HepG2 (cell line): ENCODE measurements around the gene TMEM61. TPM values are rescaled to one million over a fixed set of nuclear protein-coding genes. Genes with fewer than 3 reads are reported as not detected.

ENCODE experiments used
- ATAC-seq: fragments of 200-7000 bp; cut with Tn5 transposase; 3 replicates; pipeline ENCODE4 v1.9.1; 2020; ENCODE audit warnings: mild to moderate bottlenecking, moderate library complexity
- BruUV-seq: library from RNA; stranded (reverse); fragments of 400-500 nt; replicated peaks from 2 replicates; lab custom pipeline; 2021; lab: Mats Ljungman, UMichigan
- CTCF ChIA-PET: fragments of 300-600 bp; formaldehyde crosslinking; extraction: SDS; loops from one replicate; lab custom pipeline; 2021; ENCODE audit warnings: low total read pairs, inconsistent platforms, low intra/inter-chr PET ratio; lab: Yijun Ruan, JAX
- POLR2A ChIA-PET: fragments of 350-600 bp; sonication (Branson Sonifier 250); formaldehyde crosslinking; loops from one replicate; lab custom pipeline; 2020; ENCODE audit warnings: antibody characterized with exemption, inconsistent platforms; lab: Yijun Ruan, JAX
- DNase-seq: peaks from one replicate; pipeline ENCODE4 v3.0.0-alpha.2; 2015; ENCODE audit warnings: low spot score
- FAIRE-seq: peaks from 3 replicates; lab custom pipeline; 2011; peaks lifted over from hg19 to GRCh38; lab: Jason Lieb, UNC
- H2AFZ ChIP-seq: one replicate; pipeline ENCODE4 v1.6.1; 2011; ENCODE audit warnings: low read length, inconsistent platforms
- H3K27ac ChIP-seq: fragments of 300-600 bp; 3 replicates; pipeline ENCODE4 v1.8.0; 2011; ENCODE audit warnings: mixed run types, mild to moderate bottlenecking, mixed read lengths, low read length, inconsistent platforms; ENCODE audit not compliant: insufficient read depth; ENCODE audit errors: extremely low read length
- H3K27me3 ChIP-seq, 2 experiments: fragments of 200-600 bp in 1 of 2; 2 replicates in 1 of 2; 3 replicates in 1 of 2; pipeline versions ENCODE4 v1.6.0 to v1.8.0; 2011; ENCODE audit warnings: low read length in 2 of 2, mild to moderate bottlenecking in 2 of 2, moderate library complexity in 2 of 2, inconsistent platforms in 1 of 2; ENCODE audit not compliant: insufficient read depth in 2 of 2, control insufficient read depth in 1 of 2
- H3K36me3 ChIP-seq, 2 experiments: fragments of 200-600 bp in 1 of 2; replicated peaks in 1 of 2; 2 replicates in 1 of 2; 3 replicates in 1 of 2; pipeline versions ENCODE4 v1.5.1 to v1.8.0; 2011; ENCODE audit warnings: low read length in 2 of 2, inconsistent platforms in 1 of 2; ENCODE audit not compliant: insufficient read depth in 2 of 2, control insufficient read depth in 1 of 2
- H3K4me1 ChIP-seq: 2 replicates; pipeline ENCODE4 v1.5.1; 2012; ENCODE audit warnings: low read length, inconsistent platforms; ENCODE audit not compliant: insufficient read depth
- H3K4me2 ChIP-seq: 2 replicates; pipeline ENCODE4 v1.6.0; 2011; ENCODE audit warnings: low read depth, low read length, inconsistent platforms
- H3K4me3 ChIP-seq, 3 experiments: fragments of 200-600 bp in 1 of 3; sonication (generic), shearing (Covaris generic) in 1 of 3; replicated peaks in 1 of 3; 2 replicates each; pipeline ENCODE4 v1.5.1; 2011 to 2016; ENCODE audit warnings: low read length in 3 of 3, inconsistent platforms in 2 of 3, low read depth in 2 of 3, mild to moderate bottlenecking in 2 of 3, control low read depth in 1 of 3, mixed read lengths in 1 of 3; ENCODE audit not compliant: insufficient read depth in 1 of 3
- H3K79me2 ChIP-seq: one replicate; pipeline ENCODE4 v1.6.1; 2011; ENCODE audit warnings: low read length, inconsistent platforms; ENCODE audit not compliant: insufficient read depth
- H3K9ac ChIP-seq: 2 replicates; pipeline ENCODE4 v1.6.0; 2011; ENCODE audit warnings: mild to moderate bottlenecking, low read depth, low read length, inconsistent platforms; ENCODE audit not compliant: insufficient read depth
- H3K9me3 ChIP-seq: 2 replicates; pipeline ENCODE4 v1.5.1; 2012; ENCODE audit warnings: mild to moderate bottlenecking, low read length
- H4K20me1 ChIP-seq: 2 replicates; pipeline ENCODE4 v1.6.0; 2011; ENCODE audit warnings: inconsistent platforms, mild to moderate bottlenecking, low read length, moderate library complexity; ENCODE audit not compliant: insufficient read depth
- ERF ChIP-seq: IDR thresholded peaks from 2 replicates; pipeline ENCODE4 v1.6.1; 2018; ENCODE audit warnings: missing biosample characterization, missing genetic modification reagents
- FOSL2 ChIP-seq: sonication (generic); formaldehyde crosslinking; IDR thresholded peaks from 2 replicates; pipeline ENCODE4 v1.4.0; 2020; ENCODE audit warnings: missing genetic modification reagents
- FOXA3 ChIP-seq: IDR thresholded peaks from 2 replicates; pipeline ENCODE4 v1.6.1; 2016; ENCODE audit warnings: missing genetic modification reagents, missing compliant biosample characterization
- HHEX ChIP-seq: IDR thresholded peaks from 2 replicates; pipeline ENCODE4 v1.6.1; 2016; ENCODE audit warnings: control low read depth
- HIVEP1 ChIP-seq: sonication (generic); formaldehyde crosslinking; IDR thresholded peaks from 2 replicates; pipeline ENCODE4 v1.4.0; 2020; ENCODE audit warnings: mild to moderate bottlenecking, missing genetic modification reagents
- MEIS2 ChIP-seq: sonication (generic); formaldehyde crosslinking; IDR thresholded peaks from 2 replicates; pipeline ENCODE4 v1.9.0; 2021; ENCODE audit warnings: mild to moderate bottlenecking, missing genetic modification reagents
- MIER2 ChIP-seq: IDR thresholded peaks from 2 replicates; pipeline ENCODE4 v1.6.1; 2016; ENCODE audit warnings: missing biosample characterization, missing genetic modification reagents
- NFYB ChIP-seq: sonication (generic); formaldehyde crosslinking; IDR thresholded peaks from 2 replicates; pipeline ENCODE4 v1.4.0; 2020; ENCODE audit warnings: missing genetic modification reagents
- PCBP1 ChIP-seq: fragments of 200-400 bp; formaldehyde crosslinking; IDR thresholded peaks from 2 replicates; pipeline ENCODE4 v1.6.1; 2017; ENCODE audit warnings: mild to moderate bottlenecking, low read depth, low read length, borderline replicate concordance
- SRY ChIP-seq: sonication (generic); formaldehyde crosslinking; IDR thresholded peaks from 2 replicates; pipeline ENCODE4 v1.8.0; 2022; ENCODE audit warnings: mild to moderate bottlenecking, missing genetic modification reagents
- TEAD3 ChIP-seq: optimal IDR thresholded peaks from 2 replicates; pipeline ENCODE3; 2016; ENCODE audit warnings: borderline replicate concordance
- ZBTB20 ChIP-seq: sonication (generic); formaldehyde crosslinking; IDR thresholded peaks from 2 replicates; pipeline ENCODE4 v1.8.1; 2023; ENCODE audit warnings: missing genetic modification reagents, low read depth, mild to moderate bottlenecking, borderline replicate concordance
- ZNF205 ChIP-seq: IDR thresholded peaks from 2 replicates; pipeline ENCODE4 v1.6.1; 2018; ENCODE audit warnings: missing biosample characterization, missing genetic modification reagents
- ZNF263 ChIP-seq: sonication (generic); formaldehyde crosslinking; IDR thresholded peaks from 2 replicates; pipeline ENCODE4 v1.4.0; 2020; ENCODE audit warnings: missing genetic modification reagents
- ZNF430 ChIP-seq: sonication (generic); formaldehyde crosslinking; IDR thresholded peaks from 2 replicates; pipeline ENCODE4 v1.9.0; 2021; ENCODE audit warnings: mild to moderate bottlenecking, missing genetic modification reagents
- ZNF740 ChIP-seq: sonication (generic); formaldehyde crosslinking; IDR thresholded peaks from 2 replicates; pipeline ENCODE4 v1.4.0; 2020; ENCODE audit warnings: missing genetic modification reagents
- whole genome bisulfite sequencing: methylation state at CpG from one replicate; pipeline ENCODE4 v1.1.6; 2017; ENCODE audit warnings: low lambda C conversion rate; 5-methylcytosine and 5-hydroxymethylcytosine counted together
- in situ Hi-C: cut with HindIII; loops from 2 replicates; pipeline ENCODE4 v1.10.0; 2017; ENCODE audit warnings: low pct_unique_long_range_greater_than_20kb; ENCODE audit not compliant: extremely low pct_ligation_motif_present
- intact Hi-C: fragments of 100-400 bp; cut with micrococcal nuclease; formaldehyde crosslinking; loops from one replicate; pipeline ENCODE4 v1.10.0; 2022; ENCODE audit not compliant: unreplicated experiment
- polyA plus RNA-seq, 8 experiments: library from polyadenylated mRNA; depleted of rRNA in 3 of 8; stranded (reverse) in 7 of 8; unstranded in 1 of 8; fragments of >200 nt; fragmentation: Illumina TruSeq in 4 of 8; extraction: Trizol in 4 of 8; gene quantifications; 2 replicates each; pipeline versions ENCODE4 v1.2.1 to v1.2.3, GENCODE V29; 2011 to 2016; ENCODE audit warnings: low read depth in 4 of 8, missing spikeins in 1 of 8, mixed read lengths in 1 of 8; ENCODE audit not compliant: insufficient read depth in 1 of 8
- total RNA-seq, 5 experiments: library from RNA; depleted of rRNA; stranded (reverse); fragments of >200 nt; fragmentation: Illumina TruSeq; extraction: Trizol; gene quantifications; 2 replicates each; pipeline ENCODE4 v1.2.3, GENCODE V29; 2016; ENCODE audit warnings: low read depth in 1 of 5
- TF ChIP-seq, protein P1 (sequence below): sonication (generic); formaldehyde crosslinking; IDR thresholded peaks from 2 replicates; pipeline ENCODE4 v1.4.0; 2020; ENCODE audit warnings: mild to moderate bottlenecking, missing genetic modification reagents

The TMEM61 gene
- total and polyA plus RNA-seq, 2 of the 13 experiments (the other 11 are each of a cell fraction or from before 2014, with no cell fraction given) = not detected

- no peaks in the 10 kb centered on the region for H3K36me3 ChIP-seq
- DNase-seq (no peak), ATAC-seq (no peak), FAIRE-seq (no peak)
- ChIA-PET POLR2A (no interaction called here), CTCF (no interaction called here)
- H3K9ac ChIP-seq = no peak overlapping the region
- H3K4me3 ChIP-seq = no peak overlapping the region
- WGBS = 51% methylated on average over 9 of the region's 9 CpGs
- TF ChIP-seq HIVEP1 (CRISPR knock-in tag) (no peak), NFYB (CRISPR knock-in tag) (no peak)
- peaks cover 11% of the 10 kb centered on the region for H3K4me1 ChIP-seq
- H3K4me2 ChIP-seq = no peak overlapping the region
- H3K27ac ChIP-seq = no peak overlapping the region
- no peaks in the 10 kb centered on the region for H4K20me1 ChIP-seq
- no peaks in the 10 kb centered on the region for H3K9me3 ChIP-seq
- BruUV-seq = no TSS peak
- intact Hi-C loops = no loop called here
- no peaks in the 10 kb centered on the region for H3K79me2 ChIP-seq
- no peak overlapping the region for H2AFZ ChIP-seq
- peaks cover 0 to 41% of the 10 kb centered on the region in 2 experiments; a peak in 3 of 5 replicates for H3K27me3 ChIP-seq
- in situ Hi-C loops = no loop called here
Measured at GRCh38 chr1:55018395-55018794, 38.0 kb downstream of the TMEM61 start.

DNA sequence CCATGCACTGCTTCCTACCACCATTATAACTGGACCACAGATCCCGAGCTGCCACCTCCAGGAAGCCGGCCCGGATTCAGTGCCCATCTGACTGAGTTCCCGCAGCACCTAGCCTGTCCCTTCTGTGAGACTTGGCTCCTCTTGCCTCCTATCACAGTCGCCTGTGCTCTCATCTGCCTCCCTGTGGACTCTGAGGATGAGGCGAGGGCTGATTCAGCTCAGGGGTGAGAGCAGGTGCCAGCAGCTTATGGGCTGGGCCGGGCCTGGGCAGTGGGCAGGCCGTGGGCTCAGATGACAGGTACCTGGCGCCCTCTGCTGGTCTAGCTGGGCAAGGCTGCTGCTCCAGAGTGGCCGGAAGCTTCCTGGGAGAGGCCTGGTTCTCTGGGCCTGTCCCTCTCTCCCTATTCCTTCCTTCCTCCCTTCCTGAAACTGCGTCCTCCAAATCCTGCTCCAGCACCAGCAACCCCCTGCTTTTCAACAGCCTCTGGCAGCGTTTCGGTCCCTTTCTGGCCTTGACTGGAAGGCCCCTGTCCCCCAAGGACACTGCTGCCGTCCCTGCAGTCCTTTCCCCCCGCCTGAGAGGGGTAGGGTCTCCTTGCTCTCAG lies 41.6 kb downstream of the TMEM61 start:
- no TSS peak for BruUV-seq
- peak overlapping the region; percentile 61 for H3K4me2 ChIP-seq
- 29% methylated on average over 8 of the region's 15 CpGs for WGBS
- intact Hi-C loops = loop anchor here (1.0 to 5.0 kb wide), 4 partner anchors 49 to 155 kb away; no protein-coding TSS in a partner anchor
- H3K9ac ChIP-seq = peak overlapping the region; percentile 39
- H3K4me3 ChIP-seq = peak overlapping the region in 1 of 3 experiments; percentile 44; a peak in 2 of 6 replicates
- no peaks in the 10 kb centered on the region for H3K36me3 ChIP-seq
- H4K20me1 ChIP-seq = no peaks in the 10 kb centered on the region
- H3K9me3 ChIP-seq = no peaks in the 10 kb centered on the region
- peaks cover 11% of the 10 kb centered on the region for H3K4me1 ChIP-seq
- FAIRE-seq = peak; percentile 74
- H3K79me2 ChIP-seq = no peaks in the 10 kb centered on the region
- no peak overlapping the region for H3K27ac ChIP-seq
- ATAC-seq = peak; percentile 99
- ChIA-PET POLR2A (interaction anchor here (0.9 to 1.5 kb wide), 6 partner anchors 10 to 171 kb away, joined by 3 to 5 read pairs (median 4); no protein-coding TSS in a partner anchor), CTCF (interaction anchor here (0.6 to 2.0 kb wide), 3 partner anchors 11 to 77 kb away, joined by 3 to 17 read pairs (median 7); no protein-coding TSS in a partner anchor)
- H3K27me3 ChIP-seq = peaks cover 0 to 10% of the 10 kb centered on the region in 2 experiments; a peak in 2 of 5 replicates
- no peak overlapping the region for H2AFZ ChIP-seq
- peak; percentile 74 for DNase-seq
- in situ Hi-C loops = no loop called here
- TF ChIP-seq MEIS2 (CRISPR knock-in tag) = 0 out of 2 replicates have a peak, but pooled peaks have one; percentile 56
- peak; percentile 36; the same call in 1 of the 2 replicates for TF ChIP-seq FOSL2 (CRISPR knock-in tag)
- TF ChIP-seq ZNF430 (CRISPR knock-in tag) = no peak
- TF ChIP-seq, protein P1, sequence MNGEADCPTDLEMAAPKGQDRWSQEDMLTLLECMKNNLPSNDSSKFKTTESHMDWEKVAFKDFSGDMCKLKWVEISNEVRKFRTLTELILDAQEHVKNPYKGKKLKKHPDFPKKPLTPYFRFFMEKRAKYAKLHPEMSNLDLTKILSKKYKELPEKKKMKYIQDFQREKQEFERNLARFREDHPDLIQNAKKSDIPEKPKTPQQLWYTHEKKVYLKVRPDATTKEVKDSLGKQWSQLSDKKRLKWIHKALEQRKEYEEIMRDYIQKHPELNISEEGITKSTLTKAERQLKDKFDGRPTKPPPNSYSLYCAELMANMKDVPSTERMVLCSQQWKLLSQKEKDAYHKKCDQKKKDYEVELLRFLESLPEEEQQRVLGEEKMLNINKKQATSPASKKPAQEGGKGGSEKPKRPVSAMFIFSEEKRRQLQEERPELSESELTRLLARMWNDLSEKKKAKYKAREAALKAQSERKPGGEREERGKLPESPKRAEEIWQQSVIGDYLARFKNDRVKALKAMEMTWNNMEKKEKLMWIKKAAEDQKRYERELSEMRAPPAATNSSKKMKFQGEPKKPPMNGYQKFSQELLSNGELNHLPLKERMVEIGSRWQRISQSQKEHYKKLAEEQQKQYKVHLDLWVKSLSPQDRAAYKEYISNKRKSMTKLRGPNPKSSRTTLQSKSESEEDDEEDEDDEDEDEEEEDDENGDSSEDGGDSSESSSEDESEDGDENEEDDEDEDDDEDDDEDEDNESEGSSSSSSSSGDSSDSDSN (CRISPR knock-in tag) = peak; percentile 75
- 0 out of 2 replicates have a peak, but pooled peaks have one; percentile 32 for TF ChIP-seq ZBTB20 (CRISPR knock-in tag)
- peak; percentile 52; the same call in 1 of the 2 replicates for TF ChIP-seq MIER2
- TF ChIP-seq ZNF263 (CRISPR knock-in tag) = peak; percentile 49
- TF ChIP-seq SRY (CRISPR knock-in tag) = 0 out of 2 replicates have a peak, but pooled peaks have one; percentile 54
- TF ChIP-seq ERF (CRISPR knock-in tag) = peak; percentile 73; the same call in 1 of the 2 replicates
- TF ChIP-seq HHEX (CRISPR knock-in tag) = no peak
- 0 out of 2 replicates have a peak, but pooled peaks have one; percentile 17 for TF ChIP-seq ZNF205 (CRISPR knock-in tag)
- TF ChIP-seq FOXA3 (CRISPR knock-in tag) = peak; percentile 33; the same call in 1 of the 2 replicates
- no peak for TF ChIP-seq ZNF740 (CRISPR knock-in tag)
- peak; percentile 32 for TF ChIP-seq TEAD3 (CRISPR knock-in tag)
- no peak for TF ChIP-seq PCBP1
